Uterus (tissue), 4 donors: ENCODE measurements around the gene GALNT5. TPM values are rescaled to one million over a fixed set of nuclear protein-coding genes. Genes with fewer than 3 reads are reported as not detected.

Experiments
- DNase-seq, 2 donors: peaks; one replicate each; pipeline ENCODE4 v3.0.0-alpha.2; 2019 to 2020
- H3K27ac ChIP-seq, 2 donors: fragments of 200-600 bp; sonication (generic); 1 replicate in 1 of 2; 2 replicates in 1 of 2; pipeline ENCODE4 v1.5.1; 2016 to 2018
- H3K27me3 ChIP-seq, 2 donors: fragments of 200-600 bp; sonication (generic); one replicate each; pipeline ENCODE4 v1.5.1; 2018 to 2019; ENCODE audit warnings: control low read depth in 1 of 2
- H3K36me3 ChIP-seq, 2 donors: fragments of 200-600 bp; sonication (generic); one replicate each; pipeline ENCODE4 v1.5.1; 2019; ENCODE audit warnings: control low read depth in 1 of 2
- H3K4me1 ChIP-seq, 2 donors: fragments of 200-600 bp; sonication (generic); one replicate each; pipeline ENCODE4 v1.5.1; 2018 to 2019; ENCODE audit warnings: control low read depth in 1 of 2
- H3K4me3 ChIP-seq, 2 donors: fragments of 200-600 bp; sonication (generic); 1 replicate in 1 of 2; 2 replicates in 1 of 2; pipeline ENCODE4 v1.5.1; 2018 to 2019; ENCODE audit warnings: mild to moderate bottlenecking in 1 of 2
- H3K9me3 ChIP-seq, 2 donors: fragments of 200-600 bp; sonication (generic); one replicate each; pipeline ENCODE4 v1.5.1; 2019; ENCODE audit warnings: control low read depth in 1 of 2
- POLR2A ChIP-seq, 2 donors: fragments of 450-650 bp; IDR thresholded peaks; one replicate each; pipeline ENCODE4 v1.6.1; 2016; ENCODE audit warnings: antibody characterized with exemption in 2 of 2, mild to moderate bottlenecking in 1 of 2, moderate library complexity in 1 of 2
- intact Hi-C: fragments of 100-400 bp; cut with DNase I; formaldehyde crosslinking; loops from one replicate; pipeline ENCODE4 v1.15.1; 2023; ENCODE audit warnings: low total_unique reads
- total RNA-seq, 4 donors: library from RNA; depleted of rRNA in 3 of 4; stranded (reverse); fragments of >200 nt in 3 of 4; gene quantifications; one replicate each; pipeline versions ENCODE4 v1.1.0 to v1.2.4, GENCODE V29; 2014 to 2023
- TF ChIP-seq, protein P1 (sequence below), 4 experiments: fragments of 200-600 bp in 2 of 4; fragments of 450-650 bp in 2 of 4; sonication (generic) in 2 of 4; IDR thresholded peaks; one replicate each; pipeline ENCODE4 v1.5.1; 2016 to 2019; ENCODE audit warnings: antibody characterized with exemption in 4 of 4, mild to moderate bottlenecking in 2 of 4, moderate library complexity in 1 of 4
- donor health status: DM: yes; HTN: yes; CAD: no.

The GALNT5 gene
- total RNA-seq, 4 donors from 2014 or later = 0.26 to 8.1 TPM; not detected in 2

DNA sequence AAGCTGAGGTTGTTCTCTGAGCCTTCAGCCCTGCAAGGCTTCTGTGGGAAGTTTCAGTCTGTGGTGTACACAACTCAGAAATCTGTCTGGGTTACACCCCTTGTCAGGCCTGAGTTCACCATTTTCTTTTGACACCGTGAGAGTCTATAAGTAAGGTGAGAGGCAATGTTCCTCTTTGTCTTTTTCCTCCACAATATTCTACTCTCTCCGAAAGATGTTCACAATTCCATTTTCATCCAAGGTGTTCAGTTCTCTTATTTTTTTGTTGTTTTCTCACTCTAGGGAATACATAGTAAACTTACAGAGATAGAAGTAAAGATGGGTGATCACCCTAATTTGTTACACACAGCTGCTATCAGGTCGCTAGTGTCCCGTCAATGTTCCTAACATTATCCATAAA lies 64.9 kb downstream of the GALNT5 start:
- no peak overlapping the region for H3K27ac ChIP-seq
- H3K36me3 ChIP-seq = no peaks in the 10 kb centered on the region
- H3K4me3 ChIP-seq = no peak overlapping the region
- TF ChIP-seq, protein P1, sequence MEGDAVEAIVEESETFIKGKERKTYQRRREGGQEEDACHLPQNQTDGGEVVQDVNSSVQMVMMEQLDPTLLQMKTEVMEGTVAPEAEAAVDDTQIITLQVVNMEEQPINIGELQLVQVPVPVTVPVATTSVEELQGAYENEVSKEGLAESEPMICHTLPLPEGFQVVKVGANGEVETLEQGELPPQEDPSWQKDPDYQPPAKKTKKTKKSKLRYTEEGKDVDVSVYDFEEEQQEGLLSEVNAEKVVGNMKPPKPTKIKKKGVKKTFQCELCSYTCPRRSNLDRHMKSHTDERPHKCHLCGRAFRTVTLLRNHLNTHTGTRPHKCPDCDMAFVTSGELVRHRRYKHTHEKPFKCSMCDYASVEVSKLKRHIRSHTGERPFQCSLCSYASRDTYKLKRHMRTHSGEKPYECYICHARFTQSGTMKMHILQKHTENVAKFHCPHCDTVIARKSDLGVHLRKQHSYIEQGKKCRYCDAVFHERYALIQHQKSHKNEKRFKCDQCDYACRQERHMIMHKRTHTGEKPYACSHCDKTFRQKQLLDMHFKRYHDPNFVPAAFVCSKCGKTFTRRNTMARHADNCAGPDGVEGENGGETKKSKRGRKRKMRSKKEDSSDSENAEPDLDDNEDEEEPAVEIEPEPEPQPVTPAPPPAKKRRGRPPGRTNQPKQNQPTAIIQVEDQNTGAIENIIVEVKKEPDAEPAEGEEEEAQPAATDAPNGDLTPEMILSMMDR (IDR thresholded peaks at IDR 0.05) = no peak
- TF ChIP-seq POLR2A (IDR thresholded peaks at IDR 0.05) = no peak
- no peaks in the 10 kb centered on the region for H3K27me3 ChIP-seq
- no peaks in the 10 kb centered on the region for H3K9me3 ChIP-seq
- intact Hi-C loops = no loop called here
- no peaks in the 10 kb centered on the region for H3K4me1 ChIP-seq
- DNase-seq = no peak

GRCh38 chr2:157324331-157324843 lies 66.9 kb downstream of the GALNT5 start:
- Histone ChIP-seq H3K4me3 (no peak overlapping the region), H3K9me3 (no peaks in the 10 kb centered on the region), H3K4me1 (no peaks in the 10 kb centered on the region), H3K27me3 (no peaks in the 10 kb centered on the region), H3K27ac (no peak overlapping the region), H3K36me3 (no peaks in the 10 kb centered on the region)
- DNase-seq = no peak
- no peak for TF ChIP-seq POLR2A (IDR thresholded peaks at IDR 0.05)
- TF ChIP-seq, protein P1 (IDR thresholded peaks at IDR 0.05) = no peak
- intact Hi-C loops = no loop called here

DNA sequence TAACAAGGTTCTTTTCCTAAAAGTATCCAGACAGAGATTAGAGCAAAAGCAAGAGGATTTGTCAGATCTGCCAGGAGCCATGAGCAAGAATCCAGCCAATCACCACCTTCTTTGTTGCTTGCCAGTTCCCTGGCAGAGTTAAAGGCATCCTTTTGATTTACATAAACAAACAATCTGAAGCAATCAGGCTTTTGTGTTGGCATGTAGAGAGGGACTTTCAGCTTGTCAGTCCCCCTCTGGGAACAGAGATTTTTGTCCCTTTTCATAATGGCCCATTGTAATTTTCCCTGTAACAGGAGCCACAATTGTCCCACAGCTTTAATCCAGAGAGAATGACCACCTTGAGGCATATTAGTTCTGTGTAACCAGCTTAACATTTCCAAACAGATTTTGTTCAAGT lies 68.3 kb downstream of the GALNT5 start, which contains the start of gene ERMN:
Gene ERMN (minus strand): TSS at position 39 of the 400 bp plus-strand sequence. CDS start 182 bp downstream, outside the sequence.
- DNase-seq = no peak
- no peaks in the 10 kb centered on the region for H3K36me3 ChIP-seq
- intact Hi-C loops = no loop called here
- H3K27me3 ChIP-seq = no peaks in the 10 kb centered on the region
- no peak within 1 kb of the TSS for H3K4me3 ChIP-seq
- H3K9me3 ChIP-seq = no peaks in the 10 kb centered on the region
- H3K27ac ChIP-seq = no peak within 1 kb of the TSS
- no peak for TF ChIP-seq POLR2A (IDR thresholded peaks at IDR 0.05)
- TF ChIP-seq, protein P1 (IDR thresholded peaks at IDR 0.05) = no peak
- no peaks in the 10 kb centered on the region for H3K4me1 ChIP-seq

- no peaks in the 10 kb centered on the region for H3K27me3 ChIP-seq
- H3K9me3 ChIP-seq = no peaks in the 10 kb centered on the region
- H3K4me1 ChIP-seq = no peaks in the 10 kb centered on the region
- no peaks in the 10 kb centered on the region for H3K36me3 ChIP-seq
- no peak overlapping the region for H3K4me3 ChIP-seq
- DNase-seq = no peak
- no peak overlapping the region for H3K27ac ChIP-seq
- TF ChIP-seq, protein P1 (IDR thresholded peaks at IDR 0.05) = no peak
- TF ChIP-seq POLR2A (IDR thresholded peaks at IDR 0.05) = no peak
- intact Hi-C loops = no loop called here
Measured at GRCh38 chr2:157326698-157327097, 69.2 kb downstream of the GALNT5 start.

- no peaks in the 10 kb centered on the region for H3K36me3 ChIP-seq
- H3K4me1 ChIP-seq = no peaks in the 10 kb centered on the region
- H3K9me3 ChIP-seq = no peaks in the 10 kb centered on the region
- H3K4me3 ChIP-seq = no peak overlapping the region
- TF ChIP-seq, protein P1 (IDR thresholded peaks at IDR 0.05) = no peak
- no peak for TF ChIP-seq POLR2A (IDR thresholded peaks at IDR 0.05)
- DNase-seq = no peak
- H3K27me3 ChIP-seq = no peaks in the 10 kb centered on the region
- intact Hi-C loops = no loop called here
- no peak overlapping the region for H3K27ac ChIP-seq
Measured at GRCh38 chr2:157327200-157327599, 69.7 kb downstream of the GALNT5 start.
